Muscle layer of duodenum (tissue), 2 donors: ENCODE data around the gene SURF2.

Experiments used
- H3K27ac ChIP-seq: one replicate; pipeline ENCODE4 v1.7.0; 2013; ENCODE audit warnings: mild to moderate bottlenecking, low read length
- H3K27me3 ChIP-seq: one replicate; pipeline ENCODE4 v1.7.0; 2013; ENCODE audit warnings: low read depth, mild to moderate bottlenecking, control low read depth, low read length
- H3K36me3 ChIP-seq, 2 donors: one replicate each; pipeline ENCODE4 v1.7.0; 2013; ENCODE audit warnings: low read length in 2 of 2, control low read depth in 1 of 2, mild to moderate bottlenecking in 1 of 2; ENCODE audit not compliant: insufficient read depth in 2 of 2, control insufficient read depth in 1 of 2
- H3K4me1 ChIP-seq, 2 donors: one replicate each; pipeline ENCODE4 v1.7.0; 2013; ENCODE audit warnings: low read length in 2 of 2, mild to moderate bottlenecking in 2 of 2, control low read depth in 1 of 2, moderate library complexity in 1 of 2; ENCODE audit not compliant: insufficient read depth in 2 of 2, control insufficient read depth in 1 of 2
- H3K4me3 ChIP-seq, 2 donors: one replicate each; pipeline ENCODE4 v1.7.0; 2013; ENCODE audit warnings: low read length in 2 of 2, low read depth in 1 of 2, mild to moderate bottlenecking in 1 of 2
- H3K9me3 ChIP-seq, 2 donors: one replicate each; pipeline ENCODE4 v1.7.0; 2013; ENCODE audit warnings: low read length in 2 of 2, control low read depth in 1 of 2, mild to moderate bottlenecking in 1 of 2; ENCODE audit not compliant: control insufficient read depth in 1 of 2
- donor health status: healthy.

SURF2 gene

GRCh38 chr9:133339641-133340040, 16.7 kb upstream of the SURF2 start:
- no peak overlapping the region for H3K27ac ChIP-seq
- no peak overlapping the region for H3K4me3 ChIP-seq
- peaks cover 35 to 52% of the 10 kb centered on the region in 2 donors for H3K36me3 ChIP-seq

GRCh38 chr9:133340256-133340655, 16.1 kb upstream of the SURF2 start:
- Histone ChIP-seq H3K27me3 (no peaks in the 10 kb centered on the region), H3K9me3 (no peaks in the 10 kb centered on the region), H3K4me1 (peaks cover 0 to 6% of the 10 kb centered on the region in 2 donors), H3K4me3 (peak overlapping the region in 1 of 2 donors; percentile 21), H3K36me3 (peaks cover 37 to 58% of the 10 kb centered on the region in 2 donors), H3K27ac (no peak overlapping the region)

More at GRCh38 chr9:133339641-133340040, 16.7 kb upstream of the SURF2 start:
- Histone ChIP-seq H3K27me3 (no peaks in the 10 kb centered on the region), H3K4me1 (peaks cover 1 to 12% of the 10 kb centered on the region in 2 donors), H3K9me3 (no peaks in the 10 kb centered on the region)

GRCh38 chr9:133340916-133341315, 15.4 kb upstream of the SURF2 start:
- peak overlapping the region in 1 of 2 donors; percentile 21 for H3K4me3 ChIP-seq
- no peak overlapping the region for H3K27ac ChIP-seq
- peaks cover 0 to 6% of the 10 kb centered on the region in 2 donors for H3K4me1 ChIP-seq
- no peaks in the 10 kb centered on the region for H3K9me3 ChIP-seq
- H3K27me3 ChIP-seq = no peaks in the 10 kb centered on the region
- H3K36me3 ChIP-seq = peaks cover 40 to 60% of the 10 kb centered on the region in 2 donors

- Histone ChIP-seq H3K4me1 (peaks cover 1 to 12% of the 10 kb centered on the region in 2 donors), H3K4me3 (no peak overlapping the region), H3K9me3 (no peaks in the 10 kb centered on the region), H3K27me3 (no peaks in the 10 kb centered on the region), H3K27ac (no peak overlapping the region), H3K36me3 (peaks cover 40 to 60% of the 10 kb centered on the region in 2 donors)
These were observed 14.8 kb upstream of the SURF2 start for GRCh38 chr9:133341369-133342068.

- H3K27ac ChIP-seq = no peak overlapping the region
- no peak overlapping the region for H3K4me3 ChIP-seq
- H3K4me1 ChIP-seq = peaks cover 5 to 16% of the 10 kb centered on the region in 2 donors
- H3K9me3 ChIP-seq = no peaks in the 10 kb centered on the region
- no peaks in the 10 kb centered on the region for H3K27me3 ChIP-seq
- H3K36me3 ChIP-seq = peaks cover 40 to 60% of the 10 kb centered on the region in 2 donors
These were observed 14.3 kb upstream of the SURF2 start for GRCh38 chr9:133342069-133342406.

- Histone ChIP-seq H3K27me3 (no peaks in the 10 kb centered on the region), H3K9me3 (no peaks in the 10 kb centered on the region), H3K4me3 (no peak overlapping the region), H3K4me1 (peaks cover 5 to 16% of the 10 kb centered on the region in 2 donors), H3K27ac (no peak overlapping the region), H3K36me3 (peaks cover 40 to 60% of the 10 kb centered on the region in 2 donors)
These were observed 13.8 kb upstream of the SURF2 start for GRCh38 chr9:133342570-133342969.

GRCh38 chr9:133344071-133344470, 12.3 kb upstream of the SURF2 start:
- peaks cover 40 to 60% of the 10 kb centered on the region in 2 donors for H3K36me3 ChIP-seq
- no peaks in the 10 kb centered on the region for H3K27me3 ChIP-seq
- H3K4me3 ChIP-seq = no peak overlapping the region
- H3K27ac ChIP-seq = no peak overlapping the region
- no peaks in the 10 kb centered on the region for H3K9me3 ChIP-seq
- peaks cover 8 to 21% of the 10 kb centered on the region in 2 donors for H3K4me1 ChIP-seq

GRCh38 chr9:133344979-133345378, 11.4 kb upstream of the SURF2 start:
- Histone ChIP-seq H3K27ac (no peak overlapping the region), H3K27me3 (no peaks in the 10 kb centered on the region), H3K36me3 (peaks cover 46 to 64% of the 10 kb centered on the region in 2 donors), H3K9me3 (no peaks in the 10 kb centered on the region), H3K4me1 (peaks cover 13 to 26% of the 10 kb centered on the region in 2 donors), H3K4me3 (no peak overlapping the region)

GRCh38 chr9:133345596-133345995, 10.8 kb upstream of the SURF2 start:
- Histone ChIP-seq H3K4me3 (no peak overlapping the region), H3K27ac (no peak overlapping the region), H3K9me3 (no peaks in the 10 kb centered on the region), H3K27me3 (no peaks in the 10 kb centered on the region), H3K4me1 (peaks cover 13 to 26% of the 10 kb centered on the region in 2 donors), H3K36me3 (peaks cover 47 to 64% of the 10 kb centered on the region in 2 donors)

GRCh38 chr9:133346021-133346785, 10.1 kb upstream of the SURF2 start:
- H3K4me1 ChIP-seq = peaks cover 13 to 26% of the 10 kb centered on the region in 2 donors
- H3K36me3 ChIP-seq = peaks cover 47 to 64% of the 10 kb centered on the region in 2 donors
- H3K9me3 ChIP-seq = no peaks in the 10 kb centered on the region
- H3K4me3 ChIP-seq = peak overlapping the region; percentile 56 to 87
- H3K27ac ChIP-seq = no peak overlapping the region
- H3K27me3 ChIP-seq = no peaks in the 10 kb centered on the region

GRCh38 chr9:133347515-133347984, 8.8 kb upstream of the SURF2 start:
- Histone ChIP-seq H3K9me3 (no peaks in the 10 kb centered on the region), H3K4me3 (peak overlapping the region; percentile 87 to 89), H3K36me3 (peaks cover 57 to 64% of the 10 kb centered on the region in 2 donors), H3K27me3 (no peaks in the 10 kb centered on the region), H3K27ac (peak overlapping the region; percentile 39), H3K4me1 (peaks cover 13 to 26% of the 10 kb centered on the region in 2 donors)
